Activated naive CD8-positive, alpha-beta T cell treated with anti-CD3 and anti-CD28 coated beads for 36 hours (primary cell): ENCODE data around the gene SURF6. TPM values are rescaled to one million over a fixed set of nuclear protein-coding genes. Genes with fewer than 3 reads are reported as not detected.

Source experiments
- DNase-seq: peaks from one replicate; pipeline ENCODE4 v3.0.0; 2021
- H3K27ac Mint-ChIP-seq: one replicate; pipeline ENCODE4 v1.8.0; 2022; ENCODE audit warnings: mild to moderate bottlenecking, moderate library complexity, mixed read lengths
- H3K27me3 Mint-ChIP-seq: one replicate; pipeline ENCODE4 v1.8.0; 2022; ENCODE audit warnings: mild to moderate bottlenecking, mixed read lengths
- H3K36me3 Mint-ChIP-seq: one replicate; pipeline ENCODE4 v1.8.0; 2021; ENCODE audit warnings: mild to moderate bottlenecking, mixed read lengths
- H3K4me1 Mint-ChIP-seq: one replicate; pipeline ENCODE4 v1.8.0; 2021; ENCODE audit warnings: mixed read lengths
- H3K4me3 Mint-ChIP-seq: one replicate; pipeline ENCODE4 v1.8.0; 2022; ENCODE audit warnings: mild to moderate bottlenecking, moderate library complexity, mixed read lengths
- H3K9me3 Mint-ChIP-seq: one replicate; pipeline ENCODE4 v1.8.0; 2022; ENCODE audit warnings: mixed read lengths
- total RNA-seq, 2 experiments: library from RNA; stranded (reverse); gene quantifications; one replicate each; pipeline ENCODE4 v1.2.3, GENCODE V29; 2021

The SURF6 gene
- total RNA-seq, 2 experiments from 2014 or later = 31.8 to 33.0 TPM

DNA sequence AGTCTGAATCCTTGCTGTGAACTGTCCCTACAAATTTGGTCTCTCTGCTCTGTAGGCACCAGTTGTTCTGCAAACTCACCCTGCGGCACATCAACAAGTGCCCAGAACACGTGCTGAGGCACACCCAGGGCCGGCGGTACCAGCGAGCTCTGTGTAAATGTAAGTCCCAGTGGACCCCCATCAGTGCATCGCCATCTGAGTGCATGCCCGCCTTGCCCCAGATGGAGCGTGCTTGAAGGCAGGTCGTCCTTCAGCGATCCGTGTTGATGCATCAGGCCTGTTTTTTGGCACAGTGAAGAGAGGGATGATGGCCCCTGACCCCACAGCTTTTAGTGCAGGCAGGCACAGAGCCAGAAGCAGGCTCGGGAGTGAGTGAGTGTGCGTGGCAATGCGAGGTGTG lies 21.7 kb upstream of the SURF6 start:
- Mint-ChIP-seq H3K27ac (peak overlapping the region; percentile 77), H3K27me3 (no peaks in the 10 kb centered on the region), H3K36me3 (peaks cover 7% of the 10 kb centered on the region), H3K4me3 (peak overlapping the region; percentile 87), H3K4me1 (peaks cover 50% of the 10 kb centered on the region), H3K9me3 (no peaks in the 10 kb centered on the region)
- no peak for DNase-seq

DNA sequence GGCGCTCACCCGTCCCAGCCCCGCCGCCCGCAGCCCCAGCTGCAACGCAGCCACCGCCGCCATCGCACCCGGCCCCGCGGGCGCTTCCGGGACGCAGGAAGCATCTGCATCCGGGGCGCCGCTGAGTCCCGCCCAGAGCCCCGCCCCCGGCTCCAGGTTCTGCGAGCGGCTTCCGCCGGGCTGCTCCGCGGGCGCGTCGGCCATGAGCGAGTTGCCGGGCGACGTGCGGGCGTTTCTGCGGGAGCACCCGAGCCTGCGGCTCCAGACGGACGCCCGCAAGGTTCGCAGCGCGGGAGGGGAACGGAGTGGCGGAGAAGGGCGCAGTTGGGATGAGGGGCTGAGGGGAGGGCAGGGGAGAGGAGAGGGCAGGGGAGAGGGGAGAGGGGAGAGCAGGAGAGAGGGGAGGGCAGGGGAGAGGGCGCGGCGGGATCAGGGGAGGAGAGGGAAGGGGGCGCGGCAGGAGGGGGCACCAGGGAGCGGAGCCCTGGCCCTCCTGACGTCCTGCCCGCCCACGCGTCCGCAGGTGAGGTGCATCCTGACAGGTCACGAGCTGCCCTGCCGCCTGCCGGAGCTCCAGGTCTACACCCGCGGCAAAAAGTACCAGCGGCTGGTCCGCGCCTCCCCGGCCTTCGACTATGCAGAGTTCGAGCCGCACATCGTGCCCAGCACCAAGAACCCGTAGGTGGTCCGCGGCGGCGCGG lies 20.6 kb upstream of the SURF6 start, which contains the start of the genes SURF1 and SURF2:
Gene SURF1, minus strand, starts transcription at position 97 of the 701 bp plus-strand sequence. Its CDS starts 34 bp downstream, at position 63.
Gene SURF2, plus strand, starts transcription at position 160 of the 701 bp plus-strand sequence. Its CDS starts 43 bp downstream, at position 203.
- Mint-ChIP-seq H3K27me3 (no peaks in the 10 kb centered on the region), H3K36me3 (peaks cover 13% of the 10 kb centered on the region), H3K4me3 (peak within 1 kb of the TSS; percentile 87), H3K4me1 (peaks cover 56% of the 10 kb centered on the region), H3K9me3 (no peaks in the 10 kb centered on the region), H3K27ac (peak within 1 kb of the TSS; percentile 86)
- peak; percentile 94 for DNase-seq

DNA sequence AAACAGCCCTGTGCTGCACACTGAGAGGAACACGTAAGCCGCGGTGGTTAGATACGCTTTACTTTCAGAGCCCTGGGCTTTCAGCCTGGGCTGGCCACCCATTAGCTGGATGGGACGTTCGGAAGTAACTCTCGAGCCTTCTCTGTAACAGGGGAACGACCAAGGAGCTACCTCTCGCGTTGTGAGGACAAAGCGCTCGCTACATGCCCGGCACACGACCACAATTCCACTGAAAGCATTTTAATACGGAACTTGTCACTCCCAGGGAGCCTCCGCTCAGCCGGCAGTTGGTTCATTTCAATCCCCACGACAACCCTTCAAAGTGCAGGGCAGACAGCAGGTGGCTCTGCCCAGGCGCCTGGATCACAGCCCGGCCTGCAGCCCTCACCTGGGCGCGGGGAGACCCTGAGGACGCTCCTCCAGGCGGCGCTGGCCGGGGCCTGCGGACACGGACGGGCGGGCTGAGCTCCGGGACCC lies 19.9 kb upstream of the SURF6 start:
- no peak for DNase-seq
- Mint-ChIP-seq H3K4me3 (peak overlapping the region; percentile 87), H3K27ac (peak overlapping the region; percentile 86), H3K4me1 (peaks cover 50% of the 10 kb centered on the region), H3K9me3 (no peaks in the 10 kb centered on the region), H3K27me3 (no peaks in the 10 kb centered on the region), H3K36me3 (peaks cover 18% of the 10 kb centered on the region)

DNA sequence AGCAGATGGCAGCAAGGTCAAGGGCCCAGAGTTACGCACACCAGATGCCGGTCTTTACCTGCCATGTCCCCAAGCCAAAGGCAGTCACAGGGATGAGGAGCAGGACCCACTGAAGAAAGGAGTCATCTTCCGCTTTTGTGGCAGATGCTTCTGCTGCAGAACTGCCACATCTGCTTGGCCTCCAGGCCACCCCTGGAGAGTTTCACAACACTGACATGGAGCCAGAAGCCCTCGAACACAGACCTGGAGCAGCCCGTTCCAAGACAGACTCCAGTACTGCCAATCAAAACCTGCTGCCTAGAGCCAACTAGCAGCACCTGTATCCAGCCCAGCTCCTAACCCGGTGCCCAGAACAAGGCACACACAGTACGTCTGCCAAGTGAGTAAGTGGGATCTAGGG lies 18.8 kb upstream of the SURF6 start:
- Mint-ChIP-seq H3K27ac (peak overlapping the region; percentile 60), H3K4me3 (peak overlapping the region; percentile 47), H3K36me3 (peaks cover 28% of the 10 kb centered on the region), H3K9me3 (no peaks in the 10 kb centered on the region), H3K4me1 (peaks cover 50% of the 10 kb centered on the region), H3K27me3 (no peaks in the 10 kb centered on the region)
- DNase-seq = no peak

DNA sequence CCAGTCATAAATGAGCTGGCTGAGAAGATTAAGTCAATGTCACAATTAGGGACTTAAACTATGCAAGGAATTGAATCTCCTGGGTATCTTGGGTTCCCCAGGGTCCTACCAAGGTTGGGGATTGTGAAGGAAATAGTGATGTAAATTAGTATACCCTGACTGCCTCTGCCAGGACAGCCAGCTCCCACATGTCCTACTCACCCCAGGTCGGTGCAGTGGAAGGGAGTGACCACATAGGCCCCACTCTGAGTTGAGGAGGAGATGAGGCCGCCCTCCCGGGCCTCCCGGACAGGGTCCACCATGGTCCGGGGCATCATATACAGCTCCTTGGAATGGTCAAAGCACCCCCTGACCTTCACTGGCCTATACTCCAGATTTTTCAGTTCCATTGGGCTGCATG lies 17.6 kb upstream of the SURF6 start:
- Mint-ChIP-seq H3K4me1 (peaks cover 50% of the 10 kb centered on the region), H3K4me3 (no peak overlapping the region), H3K36me3 (peaks cover 40% of the 10 kb centered on the region), H3K27ac (peak overlapping the region; percentile 45), H3K9me3 (no peaks in the 10 kb centered on the region), H3K27me3 (no peaks in the 10 kb centered on the region)
- DNase-seq = no peak

DNA sequence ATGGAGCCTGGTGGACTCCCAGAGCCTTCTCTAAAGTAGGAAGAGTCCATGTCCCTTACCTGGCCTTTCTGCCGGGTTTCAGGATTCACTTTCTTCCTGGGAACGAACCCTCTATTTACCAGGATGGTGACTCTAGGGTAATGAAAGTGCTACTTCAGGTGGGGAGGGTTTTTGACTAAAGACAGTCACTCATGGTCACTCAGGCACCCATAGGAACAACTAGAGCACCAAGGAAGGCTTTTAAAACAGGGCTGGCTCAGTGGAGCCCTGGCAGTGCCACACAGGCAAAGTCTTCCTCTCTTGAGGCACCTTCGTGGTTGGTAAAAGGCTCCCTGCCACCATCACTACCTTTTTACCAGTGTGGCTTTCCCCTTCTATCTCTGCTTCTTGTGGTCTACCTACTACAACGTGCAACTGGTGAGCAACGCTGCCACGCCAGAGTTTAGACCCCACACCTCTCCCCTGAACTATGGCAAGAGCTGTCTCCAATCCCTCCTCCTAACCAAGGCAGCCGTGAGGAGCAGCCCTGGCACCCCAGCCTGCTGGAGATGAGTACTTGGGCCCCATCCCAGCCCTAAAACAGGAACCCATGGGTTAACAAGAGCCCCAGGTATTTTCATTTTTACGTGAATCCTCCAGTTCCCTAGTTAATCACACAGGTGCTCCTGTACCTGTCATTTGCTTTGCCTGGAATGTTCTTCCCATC lies 16.8 kb upstream of the SURF6 start:
- peaks cover 47% of the 10 kb centered on the region for H3K36me3 Mint-ChIP-seq
- no peak overlapping the region for H3K4me3 Mint-ChIP-seq
- peak overlapping the region; percentile 65 for H3K27ac Mint-ChIP-seq
- DNase-seq = no peak
- H3K27me3 Mint-ChIP-seq = peaks cover 4% of the 10 kb centered on the region
- peaks cover 43% of the 10 kb centered on the region for H3K4me1 Mint-ChIP-seq
- no peaks in the 10 kb centered on the region for H3K9me3 Mint-ChIP-seq

DNA sequence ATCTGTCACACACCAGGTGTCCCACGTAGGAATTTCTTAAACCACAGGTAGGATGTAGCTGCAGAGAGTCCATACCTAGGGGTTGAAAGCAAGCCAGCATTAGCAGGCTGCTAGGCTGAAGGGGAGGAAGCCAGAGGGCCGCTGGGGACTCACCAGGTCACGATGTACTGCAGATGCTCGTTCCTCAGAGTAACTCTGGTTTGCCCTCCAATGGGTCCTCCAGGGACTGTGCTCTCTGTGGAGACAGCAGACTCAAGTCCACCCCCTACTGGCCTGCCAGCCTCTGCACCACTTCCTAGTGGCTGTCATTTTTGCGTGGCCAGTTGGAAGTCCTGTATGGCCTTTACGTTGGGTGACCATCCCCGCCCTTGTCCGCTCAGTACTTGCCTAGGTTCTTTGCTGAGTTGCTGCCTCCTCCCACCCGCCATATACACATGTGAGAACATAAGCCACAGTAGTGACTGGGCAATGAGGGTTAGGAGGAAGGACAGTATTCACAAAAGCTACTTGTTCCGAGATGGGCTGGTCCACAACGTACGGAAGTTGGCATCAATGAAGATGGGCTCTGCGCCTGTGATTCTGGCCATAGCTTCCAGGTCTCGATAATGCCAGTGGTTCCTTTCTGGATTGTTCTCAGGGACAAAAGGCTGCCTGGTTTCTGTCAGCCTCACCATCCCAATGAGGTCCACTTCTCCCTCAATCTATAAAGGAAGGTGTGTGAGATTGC lies 16.1 kb upstream of the SURF6 start:
- peaks cover 4% of the 10 kb centered on the region for H3K27me3 Mint-ChIP-seq
- peaks cover 39% of the 10 kb centered on the region for H3K4me1 Mint-ChIP-seq

DNA sequence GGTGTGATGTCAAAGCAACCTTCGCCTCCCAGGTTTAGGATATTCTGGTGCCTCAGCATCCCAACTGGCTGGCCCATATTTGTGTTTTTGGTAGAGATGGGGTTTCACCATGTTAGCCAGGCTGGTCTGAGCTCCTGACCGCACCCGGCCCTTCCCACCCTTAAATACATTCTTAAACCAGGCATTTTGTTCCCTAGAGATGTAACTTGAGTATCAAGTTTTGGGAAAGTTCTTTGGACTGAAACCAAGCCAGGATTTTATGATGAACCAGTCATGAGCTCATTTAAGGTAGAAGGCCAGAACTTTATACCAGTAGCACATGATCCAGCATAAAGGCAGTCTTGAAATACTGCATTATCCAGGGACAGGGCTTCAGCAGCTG lies 15.5 kb upstream of the SURF6 start:
- Mint-ChIP-seq H3K27ac (peak overlapping the region; percentile 56), H3K4me1 (peaks cover 44% of the 10 kb centered on the region), H3K36me3 (peaks cover 55% of the 10 kb centered on the region), H3K27me3 (peaks cover 4% of the 10 kb centered on the region), H3K4me3 (peak overlapping the region; percentile 18), H3K9me3 (no peaks in the 10 kb centered on the region)
- no peak for DNase-seq

More for the DNA sequence above, 16.1 kb upstream of the SURF6 start:
- Mint-ChIP-seq H3K36me3 (peaks cover 49% of the 10 kb centered on the region), H3K4me3 (peak overlapping the region; percentile 14), H3K9me3 (no peaks in the 10 kb centered on the region), H3K27ac (peak overlapping the region; percentile 34)
- peak; percentile 55 for DNase-seq

DNA sequence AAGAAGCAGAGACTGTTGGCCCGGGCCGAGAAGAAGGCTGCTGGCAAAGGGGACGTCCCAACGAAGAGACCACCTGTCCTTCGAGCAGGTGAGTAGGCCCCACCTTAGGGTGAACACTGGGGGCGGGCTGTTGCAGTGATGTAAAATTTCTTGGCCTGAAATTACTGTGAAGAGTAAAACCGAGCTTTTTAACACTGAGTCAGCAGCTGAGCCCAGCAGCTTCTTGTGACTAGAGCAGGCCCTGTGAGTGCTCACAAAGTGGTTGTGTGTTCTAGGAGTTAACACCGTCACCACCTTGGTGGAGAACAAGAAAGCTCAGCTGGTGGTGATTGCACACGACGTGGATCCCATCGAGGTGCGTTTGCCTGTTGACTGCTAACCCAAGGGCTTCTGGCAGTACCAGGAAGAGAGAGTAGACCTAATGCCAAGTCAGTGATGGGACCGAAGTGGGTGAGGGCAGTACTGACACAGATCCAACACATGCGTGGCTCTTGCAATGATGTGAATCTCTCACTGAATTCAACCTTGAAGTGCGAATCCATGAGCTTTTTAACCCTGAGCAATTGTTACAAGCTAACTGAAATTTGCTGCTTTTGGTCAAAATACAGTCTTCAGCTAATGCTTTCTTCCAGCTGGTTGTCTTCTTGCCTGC lies 14.1 kb upstream of the SURF6 start:
- no peak for DNase-seq
- Mint-ChIP-seq H3K27me3 (peaks cover 4% of the 10 kb centered on the region), H3K9me3 (no peaks in the 10 kb centered on the region), H3K4me3 (peak overlapping the region; percentile 100), H3K36me3 (peaks cover 61% of the 10 kb centered on the region), H3K4me1 (peaks cover 50% of the 10 kb centered on the region), H3K27ac (peak overlapping the region; percentile 99)

DNA sequence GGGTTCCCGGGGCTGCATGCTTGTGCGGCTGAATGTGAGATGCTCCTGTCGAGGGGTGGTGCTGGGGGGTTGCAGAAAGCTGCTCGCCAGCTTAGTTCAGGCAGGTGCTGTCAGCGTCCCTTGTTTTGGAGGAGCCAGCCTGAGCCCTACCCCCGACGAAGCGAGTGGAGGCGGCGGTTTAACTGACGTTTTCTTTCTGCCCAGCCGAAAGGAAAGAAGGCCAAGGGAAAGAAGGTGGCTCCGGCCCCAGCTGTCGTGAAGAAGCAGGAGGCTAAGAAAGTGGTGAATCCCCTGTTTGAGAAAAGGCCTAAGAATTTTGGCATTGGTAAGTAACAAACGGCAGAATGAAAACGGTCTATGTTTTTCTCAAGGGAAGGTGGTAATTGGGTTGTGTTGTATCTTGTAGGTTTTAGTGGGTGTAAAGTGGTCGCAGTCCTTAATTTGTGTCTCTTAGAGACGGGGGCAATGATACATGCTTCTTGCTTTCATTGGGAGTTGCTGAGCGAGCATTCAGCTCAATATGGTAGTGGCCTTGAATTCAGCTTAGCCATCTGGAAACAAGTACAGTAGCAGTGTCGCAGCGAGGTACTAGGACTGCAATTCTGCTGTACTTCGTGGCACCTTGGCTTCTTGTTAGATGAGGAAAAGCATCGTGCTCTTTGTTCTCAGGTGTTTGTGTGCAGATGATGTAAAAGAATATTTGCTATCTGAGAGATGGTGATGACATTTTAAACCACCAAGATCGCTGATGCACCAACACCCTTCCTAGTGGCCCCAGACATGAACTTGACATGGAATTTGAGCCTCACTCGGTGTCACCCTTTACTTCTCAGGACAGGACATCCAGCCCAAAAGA lies 13.0 kb upstream of the SURF6 start:
- Mint-ChIP-seq H3K9me3 (no peaks in the 10 kb centered on the region), H3K27ac (peak overlapping the region; percentile 99), H3K4me1 (peaks cover 44% of the 10 kb centered on the region), H3K4me3 (peak overlapping the region; percentile 100), H3K27me3 (peaks cover 4% of the 10 kb centered on the region), H3K36me3 (peaks cover 67% of the 10 kb centered on the region)
- no peak for DNase-seq

DNA sequence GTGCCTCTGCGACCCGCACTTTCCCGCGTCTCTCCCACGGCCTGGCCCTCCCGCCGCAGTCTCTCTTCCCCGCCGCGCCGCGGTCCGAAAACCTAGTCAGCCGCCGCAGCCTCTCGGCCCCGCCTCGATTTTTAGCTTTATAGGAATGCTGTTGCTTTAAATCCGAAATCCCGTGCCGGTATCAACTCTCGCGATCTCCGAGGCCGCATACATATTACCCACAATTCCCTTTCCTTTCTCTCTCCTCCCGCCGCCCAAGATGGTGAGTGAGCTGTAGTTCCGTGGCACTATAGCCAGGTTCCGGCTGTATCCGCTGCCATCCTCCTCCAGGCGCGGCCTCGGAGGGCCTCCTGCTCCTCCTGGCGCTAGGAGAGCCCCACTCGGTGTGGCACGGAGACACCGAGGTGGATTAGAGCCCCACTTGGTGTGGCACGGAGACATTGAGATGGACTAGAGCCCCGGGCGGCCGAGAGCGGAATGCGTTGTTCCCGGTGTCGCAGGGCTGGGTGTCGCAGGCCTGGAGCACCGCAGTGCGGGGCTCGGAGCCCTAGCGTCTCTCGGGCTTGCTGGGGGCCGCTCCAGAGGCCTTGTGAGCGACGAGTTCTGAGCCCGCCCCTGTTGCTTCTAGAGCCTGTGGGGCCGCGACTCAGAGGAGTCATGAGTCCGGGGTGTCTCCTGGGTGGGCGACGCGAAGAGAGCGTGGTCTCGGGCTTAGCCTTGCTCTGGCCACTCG lies 12.2 kb upstream of the SURF6 start, which contains the start of the genes MED22 and RPL7A:
Gene MED22, minus strand, starts transcription at position 147 of the 733 bp plus-strand sequence. CDS start 1,469 bp downstream, outside the sequence.
Gene RPL7A, plus strand, starts transcription at position 234 of the 733 bp plus-strand sequence. Its CDS starts 26 bp downstream, at position 260.
- peak; percentile 88 for DNase-seq
- peaks cover 4% of the 10 kb centered on the region for H3K27me3 Mint-ChIP-seq
- peaks cover 66% of the 10 kb centered on the region for H3K36me3 Mint-ChIP-seq
- H3K4me3 Mint-ChIP-seq = peak within 1 kb of the TSS; percentile 100
- H3K4me1 Mint-ChIP-seq = peaks cover 43% of the 10 kb centered on the region
- no peaks in the 10 kb centered on the region for H3K9me3 Mint-ChIP-seq
- peak within 1 kb of the TSS; percentile 99 for H3K27ac Mint-ChIP-seq

DNA sequence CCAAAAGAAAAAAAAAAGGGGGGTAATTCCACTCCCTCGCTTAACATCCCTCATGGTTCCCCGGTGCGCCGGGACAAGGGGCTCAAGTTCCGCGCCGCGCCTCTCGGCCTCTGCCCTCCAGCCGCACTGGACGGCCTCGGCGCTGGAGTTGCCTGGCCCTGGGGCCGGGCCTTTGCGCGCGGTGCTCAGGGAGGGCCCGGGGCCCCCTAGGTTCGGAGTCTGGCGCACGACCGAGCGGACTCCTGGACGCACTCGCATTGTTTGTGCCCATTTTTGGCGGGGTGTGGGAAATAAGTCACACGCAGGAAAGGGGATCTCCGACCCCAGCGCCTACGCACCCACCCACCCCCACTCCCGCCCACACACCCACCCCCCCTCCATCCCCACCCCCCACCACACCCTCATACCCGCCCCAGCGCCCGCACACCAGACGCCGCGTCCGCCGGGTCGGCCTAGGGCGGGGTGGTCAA lies 11.6 kb upstream of the SURF6 start:
- Mint-ChIP-seq H3K9me3 (no peaks in the 10 kb centered on the region), H3K4me1 (peaks cover 40% of the 10 kb centered on the region), H3K36me3 (peaks cover 62% of the 10 kb centered on the region), H3K4me3 (peak overlapping the region; percentile 100), H3K27ac (peak overlapping the region; percentile 99), H3K27me3 (peaks cover 4% of the 10 kb centered on the region)
- peak; percentile 57 for DNase-seq
